GM10248 (cell line): Measurements from ENCODE around the gene DACT3.

Source experiments
- CTCF ChIA-PET: fragments of 300-600 bp; sonication (Branson Sonifier 250); formaldehyde crosslinking; extraction: SDS; loops from one replicate; lab custom pipeline; 2021; ENCODE audit warnings: antibody characterized with exemption; lab: Yijun Ruan, JAX
- POLR2A ChIA-PET: fragments of 350-650 bp; sonication (Branson Sonifier 250); formaldehyde crosslinking; extraction: SDS; loops from one replicate; lab custom pipeline; 2020; ENCODE audit warnings: antibody characterized with exemption; lab: Yijun Ruan, JAX
- DNase-seq: peaks from one replicate; pipeline ENCODE4 v3.0.0; 2012; ENCODE audit errors: extremely low spot score
- CTCF ChIP-seq: IDR thresholded peaks from 2 replicates; pipeline ENCODE4 v1.5.1; 2012; ENCODE audit warnings: mild to moderate bottlenecking, low read depth; ENCODE audit errors: extremely low read depth, missing control alignments, control extremely low read depth

The DACT3 gene

GRCh38 chr19:46602392-46603194, 58.4 kb downstream of the DACT3 start:
- TF ChIP-seq CTCF = no peak
- CTCF ChIA-PET = interaction anchor here (0.9 to 7.1 kb wide), 6 partner anchors 10 to 102 kb away, joined by 3 to 68 read pairs (median 8); partner anchors contain the start of gene DACT3
- DNase-seq = peak; percentile 15
- POLR2A ChIA-PET = interaction anchor here (0.6 to 1.3 kb wide), 2 partner anchors 12 to 40 kb away, joined by 3 to 5 read pairs; no protein-coding TSS in a partner anchor

GRCh38 chr19:46601318-46602224, 59.4 kb downstream of the DACT3 start, which contains the start of gene CALM3:
TSS of gene CALM3 (plus strand) at chr19:46601330. CDS start at chr19:46601435, 105 bp downstream.
- no peak for TF ChIP-seq CTCF
- peak; percentile 27 for DNase-seq
- ChIA-PET CTCF (interaction anchor here (0.6 to 7.1 kb wide), 11 partner anchors 11 to 595 kb away, joined by 3 to 68 read pairs (median 7); partner anchors contain the start of genes DACT3, PRKD2 and PTGIR), POLR2A (interaction anchor here (1.0 to 1.3 kb wide), 3 partner anchors 13 to 79 kb away, joined by 3 read pairs; no protein-coding TSS in a partner anchor)

- peak; percentile 94 for DNase-seq
- TF ChIP-seq CTCF = no peak
- POLR2A ChIA-PET = interaction anchor here (0.6 to 1.3 kb wide), 3 partner anchors 17 to 592 kb away, joined by 3 read pairs; no protein-coding TSS in a partner anchor
- CTCF ChIA-PET = interaction anchor here (0.6 to 7.1 kb wide), 11 partner anchors 12 to 594 kb away, joined by 3 to 68 read pairs (median 5); partner anchors contain the start of genes DACT3, PRKD2 and PTGIR
Observed at GRCh38 chr19:46600384-46601317, 60.3 kb downstream of the DACT3 start.

GRCh38 chr19:46599716-46600373, 61.1 kb downstream of the DACT3 start:
- CTCF ChIA-PET = interaction anchor here (0.9 to 7.1 kb wide), 7 partner anchors 13 to 105 kb away, joined by 3 to 68 read pairs (median 7); partner anchors contain the start of gene DACT3
- peak; percentile 8 for DNase-seq
- TF ChIP-seq CTCF = no peak
- POLR2A ChIA-PET = interaction anchor here (1.3 kb wide), 1 partner anchor 18 kb away, joined by 3 read pairs; no protein-coding TSS in a partner anchor

GRCh38 chr19:46598372-46598917, 62.5 kb downstream of the DACT3 start:
- no peak for TF ChIP-seq CTCF
- POLR2A ChIA-PET = no interaction called here
- no peak for DNase-seq
- CTCF ChIA-PET = interaction anchor here (0.9 to 7.1 kb wide), 7 partner anchors 10 to 203 kb away, joined by 3 to 68 read pairs (median 5); no protein-coding TSS in a partner anchor
